K562 (cell line): ENCODE data around the gene MUC3A. TPM values are rescaled to one million over a fixed set of nuclear protein-coding genes. Genes with fewer than 3 reads are reported as not detected.
A peak's percentile ranks its signal among the peaks of the same experiment; 100 is the strongest.

Source experiments
- ASH1L ChIP-seq: fragments of 450-650 bp; IDR thresholded peaks from 2 replicates; pipeline ENCODE4 v1.6.1; 2018; ENCODE audit warnings: borderline replicate concordance, mild to moderate bottlenecking, low read depth; ENCODE audit not compliant: partially characterized antibody
- ELF2 ChIP-seq: fragments of 250-450 bp; sonication (Bioruptor Pico); IDR thresholded peaks from 2 replicates; pipeline ENCODE4 v1.5.0; 2021; ENCODE audit warnings: mild to moderate bottlenecking
- ELF4 ChIP-seq: fragments of 450-650 bp; formaldehyde crosslinking; IDR thresholded peaks from 2 replicates; pipeline ENCODE4 v1.4.0; 2022; ENCODE audit warnings: missing genetic modification characterization
- FOXJ3 ChIP-seq: sonication (generic); formaldehyde crosslinking; IDR thresholded peaks from 2 replicates; pipeline ENCODE4 v1.4.0; 2020; ENCODE audit warnings: mild to moderate bottlenecking, missing genetic modification reagents
- GATAD2B ChIP-seq: fragments of 450-650 bp; IDR thresholded peaks from 2 replicates; pipeline ENCODE4 v1.6.1; 2017; ENCODE audit warnings: mild to moderate bottlenecking, borderline replicate concordance
- PHB ChIP-seq: fragments of 250-450 bp; sonication (Bioruptor Pico); IDR thresholded peaks from 2 replicates; pipeline ENCODE4 v1.5.0; 2021
- POLR2AphosphoS2 ChIP-seq: IDR thresholded peaks from 2 replicates; pipeline ENCODE4 v1.6.1; 2012; ENCODE audit warnings: low read length, improper control_type of control experiment
- SMAD2 ChIP-seq: fragments of 150-350 bp; IDR thresholded peaks from 2 replicates; pipeline ENCODE4 v1.6.1; 2014; ENCODE audit warnings: low read depth, mild to moderate bottlenecking, low read length
- SMARCC2 ChIP-seq: fragments of 450-650 bp; IDR thresholded peaks from 2 replicates; pipeline ENCODE4 v1.6.1; 2017; ENCODE audit warnings: antibody characterized with exemption, moderate library complexity, mild to moderate bottlenecking, low read depth
- SRF ChIP-seq, 2 experiments: fragments of 250-450, 450-650 bp in 1 of 2; sonication (Bioruptor Pico) in 1 of 2; sonication (generic) in 1 of 2; formaldehyde crosslinking; IDR thresholded peaks; 2 replicates each; pipeline versions ENCODE4 v1.5.0 to v1.5.1; 2020 to 2022; ENCODE audit warnings: mild to moderate bottlenecking in 1 of 2, missing genetic modification reagents in 1 of 2
- ZNF695 ChIP-seq: fragments of 450-650 bp; formaldehyde crosslinking; IDR thresholded peaks from 2 replicates; pipeline ENCODE4 v1.4.0; 2020; ENCODE audit warnings: mild to moderate bottlenecking, moderate library complexity
- ZNF707 ChIP-seq: fragments of 250-450 bp; sonication (Bioruptor Pico); conservative IDR thresholded peaks from 2 replicates; pipeline ENCODE4 v1.8.0; 2022; ENCODE audit warnings: inconsistent platforms, mild to moderate bottlenecking, moderate library complexity
- polyA plus RNA-seq, 8 experiments: library from polyadenylated mRNA; depleted of rRNA in 4 of 8; stranded (reverse) in 5 of 8; unstranded in 3 of 8; fragments of >200 nt; fragmentation: Nextera tagmentation in 2 of 8; fragmentation: Illumina TruSeq in 1 of 8; extraction: Ambion mirVana in 2 of 8; extraction: Trizol in 1 of 8; gene quantifications; 2 replicates each; pipeline versions ENCODE4 v1.2.1 to v1.2.3, GENCODE V29; 2011 to 2014; ENCODE audit warnings: inconsistent platforms in 1 of 8, missing spikeins in 1 of 8
- total RNA-seq, 7 experiments: library from RNA; depleted of rRNA in 6 of 7; stranded (reverse); fragments of >200 nt in 6 of 7; fragmentation: Illumina TruSeq in 2 of 7; extraction: Trizol in 2 of 7; gene quantifications; 2 replicates each; pipeline versions ENCODE4 v1.2.1 to v1.2.3, GENCODE V29; 2011 to 2021; ENCODE audit warnings: low replicate concordance in 1 of 7
- TF ChIP-seq, protein P1 (sequence below): fragments of 450-650 bp; IDR thresholded peaks from 2 replicates; pipeline ENCODE4 v1.6.1; 2018; ENCODE audit not compliant: partially characterized antibody
- TF ChIP-seq, protein P2 (sequence below), 2 experiments: fragments of 450-650 bp in 1 of 2; sonication (generic) in 1 of 2; formaldehyde crosslinking; conservative IDR thresholded peaks; 2 replicates each; pipeline versions ENCODE4 v1.4.0 to v1.8.1; 2020 to 2022; ENCODE audit warnings: mild to moderate bottlenecking in 1 of 2, missing genetic modification reagents in 1 of 2
- TF ChIP-seq, protein P3 (sequence below): fragments of 250-450 bp; sonication (Bioruptor Pico); IDR thresholded peaks from 2 replicates; pipeline ENCODE4 v1.4.0; 2020
- TF ChIP-seq, protein P4 (sequence below): sonication (generic); formaldehyde crosslinking; IDR thresholded peaks from 2 replicates; pipeline ENCODE4 v1.8.0; 2022; ENCODE audit warnings: mild to moderate bottlenecking, missing genetic modification reagents

MUC3A gene
- total and polyA plus RNA-seq, 9 of the 15 experiments (the other 6 are each of a cell fraction or from before 2014, with no cell fraction given), result 0.06 to 2.2 (median 0.20) TPM; not detected in 1

DNA sequence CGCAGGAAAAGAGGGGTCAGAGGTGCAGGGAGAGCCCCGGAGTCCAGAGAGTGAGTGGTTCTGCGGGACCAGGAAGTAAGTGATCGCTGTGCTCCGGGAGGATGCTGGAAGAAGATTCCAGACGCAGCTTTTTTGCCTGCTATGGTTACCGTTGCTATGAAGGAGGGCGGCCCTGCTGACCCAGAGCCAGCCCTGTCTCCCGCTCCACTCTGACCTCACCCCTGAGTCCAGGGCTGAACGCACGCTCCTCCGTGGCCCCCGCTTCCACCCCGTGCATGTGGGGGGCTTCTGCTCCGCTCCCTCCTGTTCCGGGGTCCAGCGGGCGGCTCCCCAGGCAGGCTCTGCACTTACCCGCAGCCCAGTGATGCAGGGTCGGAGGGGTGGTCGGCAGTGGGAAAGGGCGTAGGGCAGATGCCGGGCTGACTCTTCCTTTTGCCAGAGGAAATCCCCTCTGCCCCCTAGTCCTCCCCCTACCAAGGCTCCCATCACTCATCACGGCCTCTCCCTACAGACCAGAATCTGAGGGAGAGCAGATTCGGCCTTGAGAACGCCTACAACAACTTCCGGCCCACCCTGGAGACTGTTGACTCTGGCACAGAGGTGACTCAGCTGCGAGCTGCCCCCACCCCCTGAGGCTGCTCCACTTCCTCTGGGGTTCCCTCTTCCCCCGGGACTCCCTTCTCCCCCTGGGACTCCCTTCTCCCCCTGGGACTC, 67.9 kb downstream of the MUC3A start (continued):
- no peak for TF ChIP-seq SMAD2
- 0 out of 2 replicates have a peak, but pooled peaks have one; percentile 32 for TF ChIP-seq ZNF695
- TF ChIP-seq ELF2 (CRISPR knock-in tag), result no peak
- TF ChIP-seq ZNF707, result no peak
- TF ChIP-seq SRF (CRISPR knock-in tag; IDR thresholded peaks at IDR 0.05), result 0 out of 4 replicates have a peak, but pooled peaks of 1 of the 2 experiments have one; percentile 27
- no peak for TF ChIP-seq ELF4 (CRISPR knock-in tag)
- TF ChIP-seq, protein P1, sequence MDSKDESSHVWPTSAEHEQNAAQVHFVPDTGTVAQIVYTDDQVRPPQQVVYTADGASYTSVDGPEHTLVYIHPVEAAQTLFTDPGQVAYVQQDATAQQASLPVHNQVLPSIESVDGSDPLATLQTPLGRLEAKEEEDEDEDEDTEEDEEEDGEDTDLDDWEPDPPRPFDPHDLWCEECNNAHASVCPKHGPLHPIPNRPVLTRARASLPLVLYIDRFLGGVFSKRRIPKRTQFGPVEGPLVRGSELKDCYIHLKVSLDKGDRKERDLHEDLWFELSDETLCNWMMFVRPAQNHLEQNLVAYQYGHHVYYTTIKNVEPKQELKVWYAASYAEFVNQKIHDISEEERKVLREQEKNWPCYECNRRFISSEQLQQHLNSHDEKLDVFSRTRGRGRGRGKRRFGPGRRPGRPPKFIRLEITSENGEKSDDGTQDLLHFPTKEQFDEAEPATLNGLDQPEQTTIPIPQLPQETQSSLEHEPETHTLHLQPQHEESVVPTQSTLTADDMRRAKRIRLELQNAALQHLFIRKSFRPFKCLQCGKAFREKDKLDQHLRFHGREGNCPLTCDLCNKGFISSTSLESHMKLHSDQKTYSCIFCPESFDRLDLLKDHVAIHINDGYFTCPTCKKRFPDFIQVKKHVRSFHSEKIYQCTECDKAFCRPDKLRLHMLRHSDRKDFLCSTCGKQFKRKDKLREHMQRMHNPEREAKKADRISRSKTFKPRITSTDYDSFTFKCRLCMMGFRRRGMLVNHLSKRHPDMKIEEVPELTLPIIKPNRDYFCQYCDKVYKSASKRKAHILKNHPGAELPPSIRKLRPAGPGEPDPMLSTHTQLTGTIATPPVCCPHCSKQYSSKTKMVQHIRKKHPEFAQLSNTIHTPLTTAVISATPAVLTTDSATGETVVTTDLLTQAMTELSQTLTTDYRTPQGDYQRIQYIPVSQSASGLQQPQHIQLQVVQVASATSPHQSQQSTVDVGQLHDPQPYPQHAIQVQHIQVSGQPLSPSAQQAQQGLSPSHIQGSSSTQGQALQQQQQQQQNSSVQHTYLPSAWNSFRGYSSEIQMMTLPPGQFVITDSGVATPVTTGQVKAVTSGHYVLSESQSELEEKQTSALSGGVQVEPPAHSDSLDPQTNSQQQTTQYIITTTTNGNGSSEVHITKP, result peak; percentile 50
- no peak for TF ChIP-seq PHB
- TF ChIP-seq, protein P2, sequence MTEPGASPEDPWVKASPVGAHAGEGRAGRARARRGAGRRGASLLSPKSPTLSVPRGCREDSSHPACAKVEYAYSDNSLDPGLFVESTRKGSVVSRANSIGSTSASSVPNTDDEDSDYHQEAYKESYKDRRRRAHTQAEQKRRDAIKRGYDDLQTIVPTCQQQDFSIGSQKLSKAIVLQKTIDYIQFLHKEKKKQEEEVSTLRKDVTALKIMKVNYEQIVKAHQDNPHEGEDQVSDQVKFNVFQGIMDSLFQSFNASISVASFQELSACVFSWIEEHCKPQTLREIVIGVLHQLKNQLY (CRISPR knock-in tag; conservative IDR thresholded peaks at IDR 0.05), result no peak
- TF ChIP-seq FOXJ3 (CRISPR knock-in tag), result peak; percentile 83
- no peak for TF ChIP-seq GATAD2B
- TF ChIP-seq, protein P3, sequence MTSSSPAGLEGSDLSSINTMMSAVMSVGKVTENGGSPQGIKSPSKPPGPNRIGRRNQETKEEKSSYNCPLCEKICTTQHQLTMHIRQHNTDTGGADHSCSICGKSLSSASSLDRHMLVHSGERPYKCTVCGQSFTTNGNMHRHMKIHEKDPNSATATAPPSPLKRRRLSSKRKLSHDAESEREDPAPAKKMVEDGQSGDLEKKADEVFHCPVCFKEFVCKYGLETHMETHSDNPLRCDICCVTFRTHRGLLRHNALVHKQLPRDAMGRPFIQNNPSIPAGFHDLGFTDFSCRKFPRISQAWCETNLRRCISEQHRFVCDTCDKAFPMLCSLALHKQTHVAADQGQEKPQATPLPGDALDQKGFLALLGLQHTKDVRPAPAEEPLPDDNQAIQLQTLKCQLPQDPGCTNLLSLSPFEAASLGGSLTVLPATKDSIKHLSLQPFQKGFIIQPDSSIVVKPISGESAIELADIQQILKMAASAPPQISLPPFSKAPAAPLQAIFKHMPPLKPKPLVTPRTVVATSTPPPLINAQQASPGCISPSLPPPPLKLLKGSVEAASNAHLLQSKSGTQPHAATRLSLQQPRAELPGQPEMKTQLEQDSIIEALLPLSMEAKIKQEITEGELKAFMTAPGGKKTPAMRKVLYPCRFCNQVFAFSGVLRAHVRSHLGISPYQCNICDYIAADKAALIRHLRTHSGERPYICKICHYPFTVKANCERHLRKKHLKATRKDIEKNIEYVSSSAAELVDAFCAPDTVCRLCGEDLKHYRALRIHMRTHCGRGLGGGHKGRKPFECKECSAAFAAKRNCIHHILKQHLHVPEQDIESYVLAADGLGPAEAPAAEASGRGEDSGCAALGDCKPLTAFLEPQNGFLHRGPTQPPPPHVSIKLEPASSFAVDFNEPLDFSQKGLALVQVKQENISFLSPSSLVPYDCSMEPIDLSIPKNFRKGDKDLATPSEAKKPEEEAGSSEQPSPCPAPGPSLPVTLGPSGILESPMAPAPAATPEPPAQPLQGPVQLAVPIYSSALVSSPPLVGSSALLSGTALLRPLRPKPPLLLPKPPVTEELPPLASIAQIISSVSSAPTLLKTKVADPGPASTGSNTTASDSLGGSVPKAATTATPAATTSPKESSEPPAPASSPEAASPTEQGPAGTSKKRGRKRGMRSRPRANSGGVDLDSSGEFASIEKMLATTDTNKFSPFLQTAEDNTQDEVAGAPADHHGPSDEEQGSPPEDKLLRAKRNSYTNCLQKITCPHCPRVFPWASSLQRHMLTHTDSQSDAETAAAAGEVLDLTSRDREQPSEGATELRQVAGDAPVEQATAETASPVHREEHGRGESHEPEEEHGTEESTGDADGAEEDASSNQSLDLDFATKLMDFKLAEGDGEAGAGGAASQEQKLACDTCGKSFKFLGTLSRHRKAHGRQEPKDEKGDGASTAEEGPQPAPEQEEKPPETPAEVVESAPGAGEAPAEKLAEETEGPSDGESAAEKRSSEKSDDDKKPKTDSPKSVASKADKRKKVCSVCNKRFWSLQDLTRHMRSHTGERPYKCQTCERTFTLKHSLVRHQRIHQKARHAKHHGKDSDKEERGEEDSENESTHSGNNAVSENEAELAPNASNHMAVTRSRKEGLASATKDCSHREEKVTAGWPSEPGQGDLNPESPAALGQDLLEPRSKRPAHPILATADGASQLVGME (CRISPR knock-in tag), result peak; percentile 75; the same call in 1 of the 2 replicates
- TF ChIP-seq, protein P4, sequence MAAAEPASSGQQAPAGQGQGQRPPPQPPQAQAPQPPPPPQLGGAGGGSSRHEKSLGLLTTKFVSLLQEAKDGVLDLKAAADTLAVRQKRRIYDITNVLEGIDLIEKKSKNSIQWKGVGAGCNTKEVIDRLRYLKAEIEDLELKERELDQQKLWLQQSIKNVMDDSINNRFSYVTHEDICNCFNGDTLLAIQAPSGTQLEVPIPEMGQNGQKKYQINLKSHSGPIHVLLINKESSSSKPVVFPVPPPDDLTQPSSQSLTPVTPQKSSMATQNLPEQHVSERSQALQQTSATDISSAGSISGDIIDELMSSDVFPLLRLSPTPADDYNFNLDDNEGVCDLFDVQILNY (CRISPR knock-in tag), result no peak
- no peak for TF ChIP-seq POLR2AphosphoS2
- no peak for TF ChIP-seq ASH1L
- TF ChIP-seq SMARCC2, result peak; percentile 40; the same call in 1 of the 2 replicates
